A673 (cell line): ENCODE measurements around the gene CRLF1.

ENCODE experiments used
- CTCF ChIP-seq: fragments of 300-800, 200-600 bp; sonication (generic); conservative IDR thresholded peaks from 2 replicates; pipeline ENCODE4 v1.5.1; 2017; ENCODE audit warnings: low read depth, mild to moderate bottlenecking, antibody characterized with exemption, low read length, moderate library complexity, mixed read lengths
- EZH2 ChIP-seq: fragments of 200-600 bp; sonication (generic); IDR thresholded peaks from 2 replicates; pipeline ENCODE4 v1.6.1; 2017; ENCODE audit warnings: borderline replicate concordance, low read depth, mild to moderate bottlenecking, mixed read lengths, antibody characterized with exemption, low read length; ENCODE audit not compliant: poor library complexity, severe bottlenecking

DNA sequence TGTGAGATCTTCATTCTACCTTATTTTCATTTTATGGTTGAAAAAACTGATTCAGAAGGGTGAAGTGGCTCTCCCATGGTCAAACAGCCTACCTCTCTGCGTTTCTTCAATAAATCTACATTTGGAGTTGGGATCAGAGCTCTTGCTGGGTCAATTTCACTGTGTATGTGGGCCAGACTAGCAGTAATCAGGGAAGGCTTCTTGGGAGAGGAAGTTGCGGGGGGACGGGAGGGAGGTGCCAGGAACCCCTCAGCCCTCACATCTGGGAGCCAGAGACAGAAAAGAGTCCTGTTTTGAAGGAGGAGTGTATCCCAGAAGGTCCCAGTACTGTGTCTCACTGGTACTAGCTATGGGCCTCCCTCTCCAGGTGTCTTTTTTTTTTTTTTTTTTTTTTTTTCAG is 48.0 kb downstream of the CRLF1 start:
- TF ChIP-seq CTCF (no peak), EZH2 (no peak)
